ENCODE data around the gene CYFIP1.

The CYFIP1 gene

DNA sequence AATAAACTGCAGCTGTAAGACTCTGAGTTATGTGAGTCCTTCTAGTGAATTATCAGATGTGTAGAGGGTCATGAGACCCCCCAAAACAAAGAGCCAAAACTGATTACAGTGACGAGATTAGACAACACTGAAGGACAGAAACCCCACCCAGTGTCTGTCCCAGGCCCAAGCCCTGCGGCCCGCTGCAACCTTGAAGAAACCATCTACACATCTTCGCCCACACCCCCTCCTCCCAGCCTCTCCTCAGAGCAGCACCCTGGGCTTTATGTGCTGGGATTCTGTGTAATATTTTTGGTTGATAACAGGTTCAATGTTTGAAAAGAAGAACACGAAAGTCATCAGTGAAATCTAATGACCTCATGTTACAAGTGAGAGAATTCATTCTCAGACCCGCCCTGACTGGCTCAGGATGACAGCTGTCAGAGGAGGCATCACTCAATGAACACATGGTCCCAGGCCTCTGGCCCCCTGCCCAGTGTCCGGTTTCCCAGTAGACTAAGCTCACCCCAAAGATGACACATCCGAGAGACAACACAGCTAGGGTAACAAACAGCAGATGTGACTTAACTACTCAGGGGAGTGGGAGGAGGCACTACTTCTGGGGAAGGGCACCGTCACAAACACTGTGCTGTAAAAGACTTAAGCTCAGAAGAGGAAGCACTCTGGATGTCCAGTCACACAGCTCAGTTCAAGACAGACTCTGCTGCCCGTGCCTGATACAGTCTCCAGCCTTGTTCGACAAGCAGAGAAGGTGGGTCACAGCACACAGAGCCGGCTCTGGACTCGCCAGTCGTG lies 92.8 kb downstream of the CYFIP1 start:
- no peak for DNase-seq

- no peak for DNase-seq
Observed at GRCh38 chr15:22885120-22885519, 95.0 kb downstream of the CYFIP1 start.

DNA sequence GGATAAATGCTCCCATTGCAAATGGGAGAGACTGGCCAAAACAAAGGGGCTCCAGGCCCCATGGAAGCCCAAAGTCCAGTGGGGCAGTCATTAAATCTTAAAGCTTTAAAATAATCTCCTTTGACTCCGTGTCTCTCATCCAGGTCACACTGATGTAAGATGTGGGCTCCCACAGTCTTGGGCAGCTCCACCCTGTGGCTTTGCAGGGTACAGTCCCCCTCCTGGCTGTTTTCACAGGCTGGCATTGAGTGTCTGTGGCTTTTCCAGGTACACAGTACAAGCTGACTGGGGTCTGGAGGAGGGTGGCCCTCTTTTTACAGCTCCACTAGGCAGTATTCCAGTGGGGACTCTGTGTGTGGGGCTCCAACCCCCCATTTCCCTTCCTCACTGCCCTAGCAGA lies 95.8 kb downstream of the CYFIP1 start:
- DNase-seq = no peak

- DNase-seq = no peak
Observed at GRCh38 chr15:22883196-22883595, 97.0 kb downstream of the CYFIP1 start.

DNA sequence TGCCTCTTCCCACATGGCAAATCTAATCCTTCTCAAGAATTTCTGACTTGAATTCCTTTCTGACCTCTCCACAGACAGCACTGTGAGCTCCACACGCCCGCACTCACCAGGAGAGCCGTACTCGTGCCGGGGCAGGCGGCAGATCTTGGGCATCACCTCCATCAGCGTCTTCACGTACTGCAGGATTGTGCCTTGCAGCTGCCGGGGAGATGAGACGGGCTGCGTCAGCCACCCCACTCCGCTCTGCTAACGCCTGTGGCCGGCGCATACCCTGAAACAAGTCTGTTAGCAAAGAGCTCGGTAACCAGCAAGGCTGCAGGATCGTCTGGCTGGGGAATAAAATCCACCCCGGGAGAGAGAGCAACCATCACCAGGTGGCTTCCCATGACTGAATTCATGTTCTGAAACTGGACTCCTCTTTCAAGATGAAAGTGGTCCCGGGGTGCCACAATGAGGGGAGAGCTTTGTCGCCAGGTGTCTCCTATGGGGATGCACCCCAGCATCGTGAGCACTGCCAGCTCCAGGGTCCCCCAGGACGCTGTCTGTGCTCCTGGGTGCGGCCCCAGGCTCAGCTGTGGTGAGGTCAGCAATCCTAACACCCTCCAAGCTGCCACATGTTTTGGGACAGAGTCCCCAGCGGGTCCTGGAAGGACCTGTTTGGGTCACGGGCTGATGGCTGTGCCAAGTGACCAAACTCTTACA lies 98.3 kb downstream of the CYFIP1 start:
- no peak for DNase-seq

DNA sequence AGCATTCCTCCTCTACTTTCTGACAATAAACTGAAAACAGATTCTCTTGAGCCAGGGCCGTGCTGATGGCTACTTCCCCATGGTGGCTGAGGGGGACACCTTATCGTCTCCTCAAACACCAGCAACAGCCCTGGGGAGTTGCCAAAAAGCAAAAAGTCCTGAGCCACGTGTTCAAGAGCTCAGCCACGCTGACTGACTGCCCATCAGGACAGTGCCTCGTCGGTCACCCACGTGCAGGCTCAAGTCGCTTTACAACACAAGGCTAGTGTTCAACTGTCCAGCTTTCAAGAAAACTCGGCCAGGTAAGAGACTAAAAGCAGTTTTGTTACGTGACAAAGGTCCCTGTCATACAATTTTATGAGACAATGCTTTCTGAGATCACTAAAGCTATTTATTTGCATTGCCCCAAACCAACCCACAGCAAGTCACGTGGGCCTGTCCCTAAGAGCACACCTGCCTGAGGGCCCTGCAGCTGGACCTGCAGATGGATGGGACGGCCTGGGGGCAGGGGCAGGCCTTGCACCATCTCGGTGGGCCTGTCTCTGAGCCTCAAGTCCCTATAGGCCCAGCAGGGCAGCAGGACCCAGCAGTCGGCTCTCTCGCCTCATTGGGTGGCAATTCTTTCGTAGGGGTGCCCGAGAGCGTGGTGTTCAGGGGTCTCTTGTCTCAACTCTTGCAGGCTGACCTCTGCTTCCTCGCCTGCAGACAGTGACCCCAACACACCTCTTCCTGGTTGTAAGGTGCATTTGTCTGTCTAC lies 99.0 kb downstream of the CYFIP1 start:
- DNase-seq = no peak

- DNase-seq = no peak
Observed at GRCh38 chr15:22880068-22880980, 99.8 kb downstream of the CYFIP1 start.

DNA sequence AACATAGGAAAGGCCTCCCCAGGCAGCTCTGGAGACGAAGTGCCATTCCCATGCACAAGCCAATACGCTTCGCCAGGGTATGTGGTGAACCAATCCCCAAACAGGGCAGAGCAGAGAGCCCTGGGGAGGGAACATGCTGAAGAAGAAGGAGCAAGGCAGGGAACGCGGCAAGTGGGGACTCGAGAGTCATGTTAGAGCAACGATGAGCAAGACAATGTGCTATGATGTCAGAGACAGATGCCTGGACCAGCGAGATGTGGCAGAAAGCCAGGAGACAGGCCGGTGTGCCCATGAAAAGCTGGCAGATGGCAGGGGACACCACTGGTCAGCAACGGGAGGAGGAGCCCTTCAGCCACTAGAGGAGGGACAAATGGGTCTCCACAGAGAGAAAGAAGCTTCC lies 102.1 kb downstream of the CYFIP1 start:
- DNase-seq = no peak

DNA sequence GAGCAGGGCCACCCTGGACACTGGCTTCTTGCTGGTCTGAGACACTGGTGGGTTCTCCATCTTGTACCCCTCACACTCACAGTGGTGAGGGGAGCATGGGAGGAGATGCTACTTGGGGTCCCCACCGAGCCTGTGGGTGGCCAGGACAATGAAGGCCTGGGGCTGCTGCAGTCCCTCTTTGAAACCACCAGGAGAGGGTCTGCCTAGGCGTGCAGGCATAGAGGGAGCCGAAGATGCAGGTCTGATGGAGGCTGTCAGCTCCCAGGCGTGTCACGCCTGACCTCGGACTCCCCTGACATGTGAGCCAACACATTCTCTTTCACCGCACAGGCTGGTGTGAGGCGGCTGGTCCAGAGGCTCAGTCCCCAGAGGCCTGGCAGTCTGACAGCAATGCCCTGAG lies 102.6 kb downstream of the CYFIP1 start:
- no peak for DNase-seq

GRCh38 chr15:22877117-22877516 lies 103.1 kb downstream of the CYFIP1 start:
- no peak for DNase-seq

DNA sequence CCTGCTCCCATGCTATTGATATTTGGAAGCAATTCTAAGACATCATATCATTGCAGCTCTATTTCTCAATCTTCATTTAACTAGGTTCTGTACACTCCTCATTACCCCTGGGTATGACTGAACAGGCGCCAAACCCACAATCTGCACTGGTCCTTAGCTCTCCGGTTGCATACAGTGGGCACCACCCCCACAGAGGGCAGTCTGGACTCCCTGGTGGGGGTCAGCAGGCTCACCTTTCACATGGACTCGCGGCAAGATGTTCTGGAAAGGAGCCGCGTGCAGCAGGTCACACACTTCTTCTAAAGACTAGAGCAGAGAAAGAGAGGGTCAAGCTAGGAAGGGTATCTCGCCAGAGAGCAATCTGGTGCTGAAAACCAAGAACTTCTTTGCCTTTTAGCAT lies 105.2 kb downstream of the CYFIP1 start:
- no peak for DNase-seq

DNA sequence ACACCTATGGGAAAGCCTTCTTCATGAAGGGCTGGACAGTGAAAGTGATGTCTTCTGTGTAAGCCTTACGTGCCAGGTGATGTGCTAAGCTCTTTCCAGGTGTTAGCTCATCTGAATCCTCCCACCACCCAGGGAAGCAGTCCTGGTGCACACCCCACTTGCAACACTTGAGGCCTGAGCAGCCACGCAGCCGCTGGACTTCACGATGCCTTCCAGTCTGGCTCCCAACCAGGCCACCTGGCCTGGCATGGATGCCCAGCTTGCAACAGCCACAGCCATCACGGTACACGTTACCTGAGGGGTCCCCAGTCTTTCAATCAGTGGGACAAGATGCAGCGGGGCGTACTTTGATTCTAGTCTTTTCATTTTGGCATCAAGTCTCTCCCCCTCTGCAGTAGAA lies 105.9 kb downstream of the CYFIP1 start:
- no peak for DNase-seq

- DNase-seq = no peak
Observed at GRCh38 chr15:22873841-22874240, 106.3 kb downstream of the CYFIP1 start.

GRCh38 chr15:22872936-22873701 lies 107.0 kb downstream of the CYFIP1 start:
- no peak for DNase-seq

DNA sequence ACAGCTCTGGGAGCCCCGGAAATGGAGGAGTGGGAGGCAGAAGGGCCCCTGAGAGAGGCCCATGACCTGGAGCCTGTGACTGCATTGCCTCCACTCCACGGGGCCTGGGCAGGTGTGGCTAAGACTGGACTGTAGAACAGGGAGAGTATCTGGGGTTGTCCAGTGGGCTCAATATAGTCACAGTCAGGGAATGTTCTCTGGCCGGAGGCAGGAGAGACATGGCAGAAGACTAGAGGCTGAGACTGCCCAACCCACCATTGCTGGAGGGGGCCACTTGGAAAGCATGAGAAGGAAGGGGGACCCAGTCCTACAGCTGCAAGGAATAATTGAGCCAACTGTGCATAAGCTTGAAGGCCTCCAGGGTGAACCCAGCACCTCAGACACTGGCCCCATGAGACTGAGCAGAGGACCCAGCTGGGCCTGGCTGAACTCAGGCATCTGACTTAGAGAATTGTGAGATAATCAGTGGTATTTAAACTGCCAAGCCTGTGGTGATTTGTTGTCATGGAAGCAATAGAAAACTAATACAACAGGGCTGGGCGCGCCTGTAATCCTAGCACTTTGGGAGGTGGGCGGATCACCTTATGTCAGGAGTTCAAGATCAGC lies 108.6 kb downstream of the CYFIP1 start:
- DNase-seq = no peak

DNA sequence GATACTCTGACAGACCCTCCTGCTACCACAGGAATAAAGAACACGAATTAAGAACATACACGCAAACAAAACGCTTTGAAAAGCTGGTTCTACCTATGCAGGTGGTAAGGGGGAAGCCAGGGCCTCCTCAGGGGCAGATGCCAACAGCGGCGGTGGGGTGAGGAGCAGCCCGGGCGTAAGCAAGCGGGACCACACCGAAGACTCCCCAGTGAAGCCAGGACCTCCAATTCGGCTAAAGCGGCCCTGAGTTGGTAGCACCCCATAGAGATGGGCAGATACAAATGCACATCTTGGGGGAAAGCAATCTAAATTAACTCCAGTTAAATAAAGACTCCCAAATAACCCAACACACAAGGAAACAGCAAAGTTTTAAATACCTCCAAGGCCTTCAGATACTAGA lies 109.3 kb downstream of the CYFIP1 start:
- DNase-seq = no peak

DNA sequence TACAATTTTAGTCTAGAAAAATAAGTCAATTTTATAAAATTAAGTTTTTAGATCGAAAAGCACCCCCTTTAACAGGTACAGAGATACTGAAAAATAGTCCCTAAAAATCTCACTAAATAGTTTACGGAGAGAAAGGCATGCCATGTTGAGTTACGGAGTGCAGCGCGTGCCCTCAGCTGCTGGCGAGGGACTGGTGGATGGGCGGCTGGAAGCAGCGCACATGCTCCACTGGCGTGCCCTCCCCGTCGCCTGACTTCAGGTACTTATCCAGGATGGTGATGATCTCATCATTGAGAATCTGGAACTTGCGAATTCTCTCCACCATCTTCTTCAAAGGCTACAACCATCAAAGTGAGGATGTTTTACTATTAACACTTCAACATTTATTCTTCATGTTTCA lies 110.3 kb downstream of the CYFIP1 start:
- DNase-seq = no peak

DNA sequence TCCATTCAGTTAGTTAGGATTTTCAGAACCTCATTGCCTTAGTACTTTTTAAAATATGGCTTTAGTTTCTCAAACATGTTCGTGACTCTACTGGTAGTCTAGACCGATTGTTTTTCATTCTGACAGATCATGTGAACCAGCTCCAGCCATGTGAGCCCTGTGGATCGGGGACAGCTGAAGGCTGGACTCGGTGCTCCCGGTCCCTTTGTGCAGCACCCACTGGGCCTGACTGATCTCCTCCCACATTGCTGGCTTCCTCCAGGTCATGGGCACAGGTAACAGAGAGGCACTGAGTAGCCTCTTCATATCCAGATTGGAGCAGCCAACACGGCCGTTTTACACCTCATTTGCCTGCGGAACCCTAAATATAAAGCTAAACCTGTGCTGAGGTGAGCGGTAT lies 111.2 kb downstream of the CYFIP1 start:
- DNase-seq = no peak

- DNase-seq = no peak
Observed at GRCh38 chr15:22868495-22868894, 111.7 kb downstream of the CYFIP1 start.

DNA sequence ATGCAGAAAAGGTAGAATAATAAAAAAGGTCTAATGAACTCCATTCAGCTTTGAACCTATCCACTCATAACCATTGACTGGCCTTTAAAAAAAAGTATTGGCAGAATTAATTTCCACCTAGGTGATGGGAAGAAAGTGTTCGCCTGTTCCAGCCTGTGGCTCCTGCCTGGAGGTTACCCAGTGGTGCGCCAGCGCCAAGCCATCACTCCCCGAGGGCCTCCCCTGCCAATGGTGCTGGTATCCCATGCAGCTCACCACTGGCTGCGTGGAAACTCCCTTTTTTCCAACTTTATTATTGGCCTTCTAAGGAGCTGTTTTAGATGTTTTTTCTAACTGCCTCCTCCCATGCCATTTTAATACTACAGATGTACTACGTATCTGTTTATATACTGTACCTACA lies 112.3 kb downstream of the CYFIP1 start:
- no peak for DNase-seq

- no peak for DNase-seq
Observed at GRCh38 chr15:22866079-22866478, 114.1 kb downstream of the CYFIP1 start.

GRCh38 chr15:22863356-22863755 lies 116.8 kb downstream of the CYFIP1 start:
- DNase-seq = no peak
